GM23248 (cell line): Measurements from ENCODE around the gene IL1R1.

Source experiments
- EZH2 ChIP-seq: fragments of 200-600 bp; sonication (generic); IDR thresholded peaks from 2 replicates; pipeline ENCODE4 v1.6.1; 2018; ENCODE audit warnings: antibody characterized with exemption, mild to moderate bottlenecking; ENCODE audit not compliant: insufficient read depth, poor library complexity, severe bottlenecking
- EZH2phosphoT487 ChIP-seq: fragments of 200-600 bp; sonication (generic); IDR thresholded peaks from 2 replicates; pipeline ENCODE4 v1.6.1; 2018; ENCODE audit warnings: antibody characterized with exemption, moderate library complexity, mild to moderate bottlenecking, low read depth; ENCODE audit not compliant: insufficient read depth

GRCh38 chr2:102119255-102119654, 23.3 kb upstream of the IL1R1 start:
- TF ChIP-seq EZH2 (no peak), EZH2phosphoT487 (no peak)
